Middle frontal gyrus (tissue), 1 donor: ENCODE results near the gene CD27.
"Not testable (repeated sequence)": the region's sequence is repeated elsewhere in the genome, so short reads cannot be mapped to it uniquely, and the experiment has no call there.

ENCODE experiments used
- DNase-seq: peaks from one replicate; pipeline ENCODE4 v3.0.0-alpha.2; 2015; ENCODE audit warnings: low spot score; ENCODE audit errors: extremely low spot score

CD27 gene

DNA sequence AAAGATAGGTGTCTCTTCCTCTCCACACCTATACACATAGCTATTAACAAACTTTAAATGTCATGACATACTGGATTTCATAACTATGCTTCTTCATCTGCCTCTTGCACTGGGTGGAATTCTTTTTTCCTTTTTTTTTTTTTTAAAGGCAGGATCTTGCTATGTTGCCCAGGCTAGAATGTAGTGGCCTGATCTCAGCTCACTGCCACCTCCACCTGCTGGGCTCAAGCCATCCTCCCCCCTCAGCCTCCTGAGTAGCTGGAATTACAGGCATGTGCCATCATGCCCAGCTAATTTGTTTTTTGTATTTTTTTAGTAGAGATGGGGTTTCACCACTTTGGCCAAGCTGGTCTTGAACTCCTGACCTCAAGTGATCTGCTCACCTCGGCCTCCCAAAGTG lies 43.5 kb downstream of the CD27 start:
- no peak for DNase-seq

DNA sequence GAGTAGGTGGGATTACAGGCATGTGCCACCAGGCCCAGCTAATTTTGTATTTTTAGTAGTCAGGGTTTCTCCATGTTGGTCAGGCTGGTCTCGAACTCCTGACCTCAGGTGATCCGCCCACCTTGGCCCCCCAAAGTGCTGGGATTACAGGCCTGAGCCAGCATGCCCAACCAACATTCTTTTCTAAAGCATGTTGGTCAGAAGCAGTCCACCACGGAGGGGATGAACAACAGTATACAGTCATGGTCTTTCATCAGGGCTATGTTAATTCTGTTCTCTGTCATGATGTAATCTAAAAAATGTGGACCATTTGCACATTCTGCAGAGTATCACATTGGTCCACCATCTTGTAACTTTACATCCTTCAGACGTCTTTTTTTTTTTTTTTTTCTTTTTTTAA lies 44.7 kb downstream of the CD27 start:
- DNase-seq = no peak

DNA sequence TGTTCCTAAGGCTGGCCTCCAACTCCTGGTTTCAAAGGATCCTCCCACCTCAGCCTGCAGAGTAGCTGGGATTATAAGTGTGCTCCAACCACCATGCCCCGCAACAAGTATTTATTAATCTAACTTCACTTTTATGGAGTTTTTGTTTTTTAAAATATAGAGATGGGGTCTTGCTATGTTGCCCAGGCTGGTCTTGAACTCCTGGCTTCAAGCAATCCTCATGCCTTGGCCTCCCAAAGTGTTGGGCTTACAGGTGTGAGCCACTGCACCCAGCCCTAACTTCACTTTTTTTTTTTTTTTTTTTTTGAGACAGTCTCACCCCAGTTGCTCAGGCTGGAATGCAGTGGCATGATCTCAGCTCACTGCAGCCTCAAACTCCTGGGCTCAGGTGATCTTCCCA lies 45.9 kb downstream of the CD27 start:
- DNase-seq = not testable (repeated sequence)

DNA sequence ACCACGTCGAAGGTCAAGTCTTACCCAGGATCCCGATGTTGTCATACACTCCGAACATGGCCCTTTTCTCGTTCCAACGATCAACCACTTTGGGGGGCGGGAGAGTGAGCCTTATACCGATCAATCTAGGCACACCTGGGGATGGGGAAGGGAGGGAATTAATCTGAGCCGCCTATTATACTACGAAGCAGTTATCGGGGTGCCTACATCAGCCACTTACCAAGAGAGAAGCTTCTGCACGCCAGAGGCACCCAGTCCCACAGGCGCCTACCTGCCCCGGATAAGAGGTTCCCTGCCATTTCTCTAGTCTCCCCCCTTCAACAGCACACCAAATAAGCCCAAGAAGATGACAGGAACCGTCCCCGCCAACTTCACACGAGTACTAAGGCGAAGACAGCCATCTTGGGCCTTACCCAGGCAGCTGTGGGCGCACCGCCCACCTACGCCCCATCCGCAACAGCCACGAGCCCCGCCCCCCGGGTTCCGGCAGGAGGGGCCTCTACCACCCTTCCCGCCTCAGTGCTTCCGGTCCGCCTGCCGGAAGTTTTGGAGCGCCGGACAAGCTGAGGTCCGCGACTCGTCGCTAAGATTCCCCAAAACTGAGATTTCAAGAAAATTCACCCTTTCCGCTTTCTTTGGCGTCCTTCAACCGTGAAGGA lies 48.2 kb downstream of the CD27 start, which contains the start of gene MRPL51:
MRPL51 (minus strand) TSS at position 425 of the 659 bp plus-strand sequence; CDS start at position 299, 126 bp downstream.
- DNase-seq = peak; percentile 90

DNA sequence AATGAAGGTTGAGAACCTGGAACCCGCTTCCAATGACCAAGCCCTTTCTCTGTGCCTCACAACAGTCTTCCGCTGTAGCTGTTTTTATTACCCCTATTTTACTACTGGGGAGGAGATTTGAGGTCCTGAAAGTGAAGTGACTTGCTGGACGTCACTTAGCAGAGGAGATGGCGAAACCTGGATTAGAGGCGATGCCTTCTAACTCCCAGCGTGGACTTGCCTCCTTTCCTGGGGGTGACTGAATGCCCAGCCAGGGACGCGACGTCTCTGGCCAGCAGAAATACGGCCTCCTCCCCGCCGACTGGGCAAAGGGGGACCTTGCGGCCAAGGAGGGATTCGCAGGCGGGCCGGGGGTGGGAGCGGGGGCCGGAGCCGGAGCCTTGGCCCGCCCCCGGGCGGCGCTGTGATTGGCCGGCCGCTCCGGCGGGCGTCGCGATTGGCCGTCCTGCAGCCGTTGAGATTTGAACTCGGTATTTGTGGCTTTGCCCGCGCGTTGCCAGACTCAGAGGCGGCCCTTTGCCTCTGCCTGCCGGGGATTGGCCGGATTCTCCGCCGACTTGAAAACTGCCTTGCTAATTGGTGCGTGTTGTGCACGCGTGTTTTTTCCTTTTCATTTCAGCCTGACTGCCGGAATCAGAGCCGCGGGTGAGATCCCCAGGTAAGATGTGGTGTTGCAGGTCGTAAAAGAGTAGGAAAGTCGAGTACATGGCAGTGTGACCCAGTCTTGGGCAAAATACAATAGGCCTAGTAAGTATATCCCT lies 48.9 kb downstream of the CD27 start, which contains the start of gene NCAPD2:
NCAPD2 (plus strand) TSS at position 606 of the 761 bp plus-strand sequence. CDS start 997 bp downstream, outside the sequence.
- DNase-seq = peak; percentile 93

DNA sequence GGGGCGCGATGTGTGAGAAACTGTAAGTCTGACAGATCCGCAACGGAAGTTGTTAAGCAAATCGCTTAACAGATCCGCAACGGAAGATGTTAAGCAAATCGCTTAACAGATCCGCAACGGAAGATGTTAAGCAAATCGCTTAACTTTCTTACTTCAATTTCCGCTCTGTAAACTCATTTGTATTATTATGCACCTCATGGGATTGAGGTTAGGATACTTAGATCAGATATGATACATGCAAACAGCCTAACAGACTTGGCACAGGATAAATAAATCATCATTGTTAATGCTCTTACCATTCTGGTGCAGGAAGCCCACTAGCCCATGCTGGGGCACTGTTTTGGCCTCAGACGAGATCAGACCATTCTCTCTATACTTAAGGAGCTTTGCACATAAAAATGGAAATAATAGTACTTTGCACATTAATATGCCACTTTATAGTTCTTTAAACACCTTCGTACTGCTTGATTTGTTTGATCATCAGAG lies 49.5 kb downstream of the CD27 start:
- no peak for DNase-seq

DNA sequence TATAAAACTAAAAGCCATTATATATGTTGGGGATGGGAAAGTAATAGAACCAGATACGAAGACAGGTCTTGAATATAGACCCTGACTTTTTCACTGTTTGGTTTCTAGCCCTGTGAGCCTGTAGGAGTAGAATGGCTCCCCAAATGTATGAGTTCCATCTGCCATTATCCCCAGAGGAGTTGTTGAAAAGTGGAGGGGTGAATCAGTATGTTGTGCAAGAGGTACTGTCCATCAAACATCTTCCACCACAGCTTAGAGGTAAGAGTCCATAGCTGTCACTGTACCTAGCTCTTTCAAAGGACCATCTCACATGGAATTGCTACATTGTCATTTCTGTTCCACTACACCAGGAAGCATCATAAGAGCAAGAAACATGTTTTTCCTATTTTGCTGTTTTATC lies 50.2 kb downstream of the CD27 start:
- no peak for DNase-seq

DNA sequence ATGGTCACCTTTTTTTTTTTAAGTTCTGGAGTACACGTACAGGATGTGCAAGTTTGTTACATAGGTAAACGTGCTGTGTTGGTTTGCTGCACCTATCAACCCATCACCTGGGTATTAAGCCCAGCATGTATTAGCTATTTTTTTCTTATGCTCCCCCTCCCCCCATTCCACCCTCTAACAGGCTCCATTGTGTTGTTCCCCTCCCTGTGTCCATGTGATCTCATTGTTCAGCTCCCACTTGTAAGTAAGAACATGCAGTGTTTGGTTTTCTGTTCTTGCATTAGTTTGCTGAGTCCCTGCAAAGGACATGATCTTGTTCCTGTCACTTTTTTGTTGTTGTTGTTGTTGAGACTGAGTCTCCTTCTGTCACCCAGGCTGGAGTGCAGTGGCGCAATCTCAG lies 52.5 kb downstream of the CD27 start:
- not testable (repeated sequence) for DNase-seq

DNA sequence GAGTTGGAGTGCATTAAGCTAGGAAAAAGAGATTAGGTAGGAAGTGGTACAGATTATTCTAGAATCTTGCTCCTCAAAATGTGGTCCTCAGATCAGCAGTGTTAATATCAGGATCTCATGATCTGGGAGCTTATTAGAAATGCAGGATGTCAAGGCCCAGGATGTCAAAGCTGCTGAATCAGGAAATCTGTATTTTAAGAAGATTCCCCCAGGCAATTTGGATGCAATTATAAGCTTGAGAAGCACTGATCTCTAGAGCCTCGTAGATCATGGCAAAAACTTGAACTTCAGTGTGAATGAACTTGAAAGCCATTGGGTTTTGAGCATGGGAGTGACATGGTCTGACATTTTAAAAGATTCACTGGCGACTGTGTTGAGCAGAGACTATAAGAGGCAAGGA lies 55.7 kb downstream of the CD27 start:
- no peak for DNase-seq
